Mesendoderm (in vitro differentiated cells): ENCODE data around the gene BBOX1.

ENCODE experiments used
- DNase-seq: peaks from one replicate; pipeline ENCODE4 v3.0.0; 2013
- H2AK5ac ChIP-seq: 2 replicates; pipeline ENCODE4 v1.6.1; 2013; ENCODE audit warnings: low read length, inconsistent platforms
- H2BK120ac ChIP-seq: 2 replicates; pipeline ENCODE4 v1.6.1; 2013; ENCODE audit warnings: low read depth, mild to moderate bottlenecking, low read length, moderate library complexity, mixed read lengths
- H2BK15ac ChIP-seq: replicated peaks from 2 replicates; pipeline ENCODE4 v1.6.1; 2013; ENCODE audit warnings: low read depth, mild to moderate bottlenecking, moderate library complexity
- H2BK5ac ChIP-seq: 2 replicates; pipeline ENCODE4 v1.6.1; 2013; ENCODE audit warnings: low read length, inconsistent platforms
- H3K18ac ChIP-seq: 2 replicates; pipeline ENCODE4 v1.6.1; 2013; ENCODE audit warnings: mild to moderate bottlenecking, low read length, mixed read lengths
- H3K23ac ChIP-seq: one replicate; pipeline ENCODE4 v1.6.1; 2013; ENCODE audit warnings: low read length
- H3K27ac ChIP-seq: 2 replicates; pipeline ENCODE4 v1.5.1; 2013; ENCODE audit warnings: low read depth, mild to moderate bottlenecking, inconsistent platforms, low read length, moderate library complexity
- H3K27me3 ChIP-seq: 2 replicates; pipeline ENCODE4 v1.6.1; 2013; ENCODE audit warnings: low read length, control low read depth, mild to moderate bottlenecking, inconsistent platforms; ENCODE audit not compliant: insufficient read depth, poor library complexity
- H3K36me3 ChIP-seq: 2 replicates; pipeline ENCODE4 v1.6.1; 2013; ENCODE audit warnings: low read length, inconsistent platforms; ENCODE audit not compliant: control insufficient read depth, insufficient read depth
- H3K4ac ChIP-seq: one replicate; pipeline ENCODE4 v1.6.1; 2013; ENCODE audit warnings: low read depth, mild to moderate bottlenecking, low read length, moderate library complexity
- H3K4me1 ChIP-seq: 2 replicates; pipeline ENCODE4 v1.6.1; 2013; ENCODE audit warnings: low read depth, low read length, inconsistent platforms; ENCODE audit not compliant: control insufficient read depth
- H3K4me2 ChIP-seq: 2 replicates; pipeline ENCODE4 v1.6.1; 2013; ENCODE audit warnings: low read length
- H3K4me3 ChIP-seq: 2 replicates; pipeline ENCODE4 v1.5.1; 2013; ENCODE audit warnings: mild to moderate bottlenecking, low read length
- H3K56ac ChIP-seq: one replicate; pipeline ENCODE4 v1.6.1; 2013; ENCODE audit warnings: low read length
- H3K79me1 ChIP-seq: 2 replicates; pipeline ENCODE4 v1.6.1; 2013; ENCODE audit warnings: low read length, inconsistent platforms
- H3K79me2 ChIP-seq: 2 replicates; pipeline ENCODE4 v1.6.1; 2013; ENCODE audit warnings: mild to moderate bottlenecking, low read length; ENCODE audit not compliant: control insufficient read depth, insufficient read depth
- H3K9ac ChIP-seq: 2 replicates; pipeline ENCODE4 v1.6.1; 2013; ENCODE audit warnings: low read length, inconsistent platforms
- H4K5ac ChIP-seq: one replicate; pipeline ENCODE4 v1.6.1; 2013; ENCODE audit warnings: low read length
- H4K8ac ChIP-seq: one replicate; pipeline ENCODE4 v1.6.1; 2013; ENCODE audit warnings: low read depth, mild to moderate bottlenecking, control low read depth, low read length, moderate library complexity
- WGBS: extraction: QIAGEN DNeasy Blood & Tissue Kit; methylation state at CpG from one replicate; pipeline ENCODE4 v1.1.7; 2013; ENCODE audit warnings: low lambda C conversion rate, missing lambda C conversion rate; ENCODE audit not compliant: insufficient coverage; ENCODE audit errors: extremely low coverage; 5-methylcytosine and 5-hydroxymethylcytosine counted together

BBOX1 gene

DNA sequence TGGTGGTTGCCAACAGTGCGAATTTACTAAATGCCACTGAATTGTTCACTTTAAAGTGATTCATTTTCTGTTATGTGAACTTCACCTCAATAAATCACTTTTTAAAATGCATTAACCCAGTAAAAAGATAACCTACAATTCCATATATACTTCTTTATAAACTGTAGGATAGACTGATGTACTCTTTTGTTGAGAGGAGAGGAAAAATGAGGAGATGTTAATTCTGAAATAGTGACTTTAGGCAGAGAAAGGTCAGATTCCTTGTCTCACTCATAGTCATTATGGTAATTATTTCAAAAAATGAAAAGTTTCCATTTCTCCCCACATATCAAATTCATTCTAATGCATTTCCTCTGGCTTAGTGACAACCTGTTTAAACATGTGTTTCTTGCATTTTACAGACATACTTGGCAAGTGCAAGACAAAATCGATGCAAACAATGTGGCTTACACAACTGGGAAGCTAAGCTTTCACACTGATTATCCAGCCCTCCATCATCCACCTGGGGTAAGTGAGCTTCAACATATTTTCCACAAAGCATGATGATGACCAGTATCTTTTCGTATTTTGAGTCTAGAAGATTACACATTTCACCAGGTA, 74.5 kb downstream of the BBOX1 start:
- no peak for DNase-seq
- no peak overlapping the region for H3K4me2 ChIP-seq
- H2AK5ac ChIP-seq = no peak overlapping the region
- H2BK5ac ChIP-seq = no peak overlapping the region
- no peak overlapping the region for H3K4ac ChIP-seq
- no peak overlapping the region for H2BK120ac ChIP-seq
- no peak overlapping the region for H3K18ac ChIP-seq
- no peak overlapping the region for H3K56ac ChIP-seq
- no peak overlapping the region for H3K27ac ChIP-seq
- no peaks in the 10 kb centered on the region for H3K79me2 ChIP-seq
- no peak overlapping the region for H4K8ac ChIP-seq
- no peak overlapping the region for H2BK15ac ChIP-seq
- H3K79me1 ChIP-seq = no peaks in the 10 kb centered on the region
- H3K4me1 ChIP-seq = no peaks in the 10 kb centered on the region
- H4K5ac ChIP-seq = no peak overlapping the region
- no peak overlapping the region for H3K23ac ChIP-seq
- no peak overlapping the region for H3K4me3 ChIP-seq
- no CpG with 5 or more reads among the region's 3 CpGs for WGBS
- no peak overlapping the region for H3K9ac ChIP-seq
- no peaks in the 10 kb centered on the region for H3K36me3 ChIP-seq
- H3K27me3 ChIP-seq = no peaks in the 10 kb centered on the region

DNA sequence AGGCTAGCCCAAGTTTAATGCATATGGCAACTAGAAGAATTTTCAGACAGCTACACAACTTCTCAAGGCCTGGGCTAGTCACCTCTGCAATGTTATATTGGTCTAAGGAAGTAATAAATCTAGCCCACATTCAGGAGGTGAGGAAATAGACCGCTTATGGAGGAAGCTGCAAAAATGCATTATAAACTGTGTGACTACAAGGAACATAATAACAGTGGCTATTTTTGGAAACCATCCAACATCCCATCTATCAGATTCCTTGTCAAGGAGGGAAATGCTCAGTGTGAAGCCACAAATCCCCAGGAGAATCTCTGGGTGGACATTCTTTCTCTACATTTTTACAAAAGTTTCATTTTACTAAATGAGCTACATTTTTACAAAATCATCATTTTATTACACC, 76.1 kb downstream of the BBOX1 start:
- DNase-seq = no peak
- Histone ChIP-seq H3K79me2 (no peaks in the 10 kb centered on the region), H3K79me1 (no peaks in the 10 kb centered on the region), H3K18ac (no peak overlapping the region), H3K4me3 (no peak overlapping the region), H2BK15ac (no peak overlapping the region), H3K4me2 (no peak overlapping the region), H3K56ac (no peak overlapping the region), H3K23ac (no peak overlapping the region), H3K27me3 (no peaks in the 10 kb centered on the region), H2AK5ac (no peak overlapping the region), H4K5ac (no peak overlapping the region), H2BK120ac (no peak overlapping the region), H3K4ac (no peak overlapping the region), H2BK5ac (no peak overlapping the region), H4K8ac (no peak overlapping the region), H3K4me1 (no peaks in the 10 kb centered on the region), H3K9ac (no peak overlapping the region), H3K36me3 (no peaks in the 10 kb centered on the region), H3K27ac (no peak overlapping the region)
- no CpG with 5 or more reads among the region's 1 CpG for whole genome bisulfite sequencing

DNA sequence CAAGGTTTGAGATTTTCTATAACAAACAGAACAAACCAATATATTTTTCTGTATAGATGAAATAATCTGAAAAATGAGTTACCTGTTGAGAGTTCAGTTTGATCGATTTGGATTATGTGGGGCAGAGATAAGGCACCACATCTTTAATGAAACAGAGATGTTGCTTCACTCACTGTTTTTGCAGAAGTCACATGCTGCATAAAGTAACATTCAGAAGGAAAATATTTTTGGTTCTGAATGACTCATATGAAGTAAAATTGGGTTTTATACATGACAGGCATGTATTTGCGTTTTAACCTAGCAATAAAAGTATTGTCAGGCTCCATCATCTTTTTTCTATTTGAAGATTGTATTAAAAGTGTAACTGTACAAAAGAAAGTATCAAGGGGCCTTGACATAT, 77.8 kb downstream of the BBOX1 start:
- no peak overlapping the region for H3K9ac ChIP-seq
- no peak overlapping the region for H3K4ac ChIP-seq
- H3K23ac ChIP-seq = no peak overlapping the region
- DNase-seq = no peak
- no peak overlapping the region for H4K5ac ChIP-seq
- no peak overlapping the region for H3K56ac ChIP-seq
- no peaks in the 10 kb centered on the region for H3K4me1 ChIP-seq
- H3K4me2 ChIP-seq = no peak overlapping the region
- no peaks in the 10 kb centered on the region for H3K36me3 ChIP-seq
- H2AK5ac ChIP-seq = no peak overlapping the region
- no peak overlapping the region for H3K4me3 ChIP-seq
- H3K27me3 ChIP-seq = no peaks in the 10 kb centered on the region
- H4K8ac ChIP-seq = no peak overlapping the region
- H3K79me2 ChIP-seq = no peaks in the 10 kb centered on the region
- H2BK120ac ChIP-seq = no peak overlapping the region
- no peak overlapping the region for H3K27ac ChIP-seq
- no peak overlapping the region for H2BK5ac ChIP-seq
- no peak overlapping the region for H2BK15ac ChIP-seq
- H3K79me1 ChIP-seq = no peaks in the 10 kb centered on the region
- H3K18ac ChIP-seq = no peak overlapping the region
- no CpG with 5 or more reads among the region's 2 CpGs for whole genome bisulfite sequencing

DNA sequence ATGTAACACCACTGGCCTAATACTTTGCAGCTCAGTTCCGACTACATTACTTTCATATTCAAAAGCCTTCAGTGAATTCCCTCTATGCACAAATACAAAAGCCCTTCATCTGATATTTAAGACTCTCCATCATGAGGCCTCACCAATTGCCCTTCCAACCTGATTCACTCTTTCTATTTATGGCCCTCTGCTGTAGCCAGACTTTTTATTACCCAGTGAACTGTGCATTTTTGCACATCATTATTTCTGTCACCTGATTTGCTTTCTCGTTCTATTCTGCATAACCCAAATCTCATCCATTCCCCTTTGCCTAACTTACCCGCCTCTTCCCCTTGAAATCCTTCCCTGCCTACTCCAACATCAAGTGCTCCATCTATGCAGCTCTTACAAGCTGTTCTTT, 78.3 kb downstream of the BBOX1 start:
- Histone ChIP-seq H3K79me1 (no peaks in the 10 kb centered on the region), H3K4me3 (no peak overlapping the region), H2BK5ac (no peak overlapping the region), H3K27me3 (no peaks in the 10 kb centered on the region), H3K79me2 (no peaks in the 10 kb centered on the region), H3K4me2 (no peak overlapping the region), H3K23ac (no peak overlapping the region), H3K9ac (no peak overlapping the region), H3K18ac (no peak overlapping the region), H2AK5ac (no peak overlapping the region), H2BK120ac (no peak overlapping the region), H3K56ac (no peak overlapping the region), H2BK15ac (no peak overlapping the region), H3K36me3 (no peaks in the 10 kb centered on the region), H4K8ac (no peak overlapping the region), H4K5ac (no peak overlapping the region), H3K27ac (no peak overlapping the region), H3K4me1 (no peaks in the 10 kb centered on the region), H3K4ac (no peak overlapping the region)
- no peak for DNase-seq
- no CpG with 5 or more reads among the region's 3 CpGs for WGBS

DNA sequence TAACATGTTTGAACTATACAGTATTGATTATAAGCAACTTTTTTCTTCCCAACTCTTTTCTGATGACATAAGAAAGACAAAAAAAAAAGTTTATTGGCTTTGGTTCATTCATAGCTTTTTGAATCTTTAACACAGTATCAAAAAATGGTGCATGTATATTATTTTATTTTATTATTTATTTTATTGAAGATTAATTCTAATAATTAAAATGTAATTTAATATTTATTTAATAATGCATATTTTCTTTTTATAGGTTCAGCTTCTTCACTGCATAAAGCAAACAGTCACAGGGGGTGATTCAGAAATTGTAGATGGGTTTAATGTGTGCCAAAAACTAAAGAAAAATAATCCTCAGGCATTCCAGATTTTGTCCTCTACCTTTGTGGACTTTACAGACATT, 78.8 kb downstream of the BBOX1 start:
- Histone ChIP-seq H3K18ac (no peak overlapping the region), H3K4me3 (no peak overlapping the region), H3K79me2 (no peaks in the 10 kb centered on the region), H2BK15ac (no peak overlapping the region), H4K5ac (no peak overlapping the region), H3K4ac (no peak overlapping the region), H2AK5ac (no peak overlapping the region), H2BK5ac (no peak overlapping the region), H3K79me1 (no peaks in the 10 kb centered on the region), H3K27me3 (no peaks in the 10 kb centered on the region), H2BK120ac (no peak overlapping the region), H3K4me1 (no peaks in the 10 kb centered on the region), H3K23ac (no peak overlapping the region), H3K9ac (no peak overlapping the region), H4K8ac (no peak overlapping the region), H3K4me2 (no peak overlapping the region), H3K36me3 (no peaks in the 10 kb centered on the region), H3K56ac (no peak overlapping the region), H3K27ac (no peak overlapping the region)
- DNase-seq = no peak

DNA sequence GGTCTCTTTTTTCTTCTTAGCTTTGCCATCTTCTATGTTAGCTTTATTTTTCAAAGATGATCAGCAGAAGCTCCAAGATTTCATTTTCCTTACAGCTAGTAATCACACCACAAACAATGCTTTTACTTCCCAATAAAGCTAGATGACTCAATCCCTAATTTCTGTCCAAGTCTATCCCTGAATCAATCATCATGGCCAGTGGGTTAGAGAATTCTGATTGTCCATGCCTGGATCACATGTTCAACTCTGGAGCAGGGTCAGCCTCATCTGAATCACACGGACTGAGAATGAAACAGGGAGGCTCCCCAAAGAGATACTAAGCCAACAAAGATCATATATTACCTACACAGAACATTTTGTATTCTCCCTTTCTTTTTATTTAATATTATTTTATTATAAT, 79.6 kb downstream of the BBOX1 start:
- no peak overlapping the region for H2BK5ac ChIP-seq
- no peak overlapping the region for H3K4ac ChIP-seq
- H3K18ac ChIP-seq = no peak overlapping the region
- no peak overlapping the region for H3K27ac ChIP-seq
- no peak overlapping the region for H3K9ac ChIP-seq
- no CpG with 5 or more reads among the region's 1 CpG for WGBS
- no peak overlapping the region for H3K4me3 ChIP-seq
- no peaks in the 10 kb centered on the region for H3K36me3 ChIP-seq
- no peak overlapping the region for H3K56ac ChIP-seq
- H4K8ac ChIP-seq = no peak overlapping the region
- no peak overlapping the region for H2BK15ac ChIP-seq
- no peak overlapping the region for H3K4me2 ChIP-seq
- no peaks in the 10 kb centered on the region for H3K79me2 ChIP-seq
- no peak overlapping the region for H2AK5ac ChIP-seq
- no peak for DNase-seq
- H4K5ac ChIP-seq = no peak overlapping the region
- H3K27me3 ChIP-seq = no peaks in the 10 kb centered on the region
- H3K79me1 ChIP-seq = no peaks in the 10 kb centered on the region
- H3K4me1 ChIP-seq = no peaks in the 10 kb centered on the region
- no peak overlapping the region for H2BK120ac ChIP-seq
- no peak overlapping the region for H3K23ac ChIP-seq
